Fibroblast of skin of right quadriceps (primary cell): ENCODE measurements around the gene TRAF4.
"Not testable (repeated sequence)": the region's sequence is repeated elsewhere in the genome, so short reads cannot be mapped to it uniquely, and the experiment has no call there.

Source experiments
- DNase-seq: peaks from one replicate; pipeline ENCODE4 v3.0.0-alpha.2; 2013

The TRAF4 gene

DNA sequence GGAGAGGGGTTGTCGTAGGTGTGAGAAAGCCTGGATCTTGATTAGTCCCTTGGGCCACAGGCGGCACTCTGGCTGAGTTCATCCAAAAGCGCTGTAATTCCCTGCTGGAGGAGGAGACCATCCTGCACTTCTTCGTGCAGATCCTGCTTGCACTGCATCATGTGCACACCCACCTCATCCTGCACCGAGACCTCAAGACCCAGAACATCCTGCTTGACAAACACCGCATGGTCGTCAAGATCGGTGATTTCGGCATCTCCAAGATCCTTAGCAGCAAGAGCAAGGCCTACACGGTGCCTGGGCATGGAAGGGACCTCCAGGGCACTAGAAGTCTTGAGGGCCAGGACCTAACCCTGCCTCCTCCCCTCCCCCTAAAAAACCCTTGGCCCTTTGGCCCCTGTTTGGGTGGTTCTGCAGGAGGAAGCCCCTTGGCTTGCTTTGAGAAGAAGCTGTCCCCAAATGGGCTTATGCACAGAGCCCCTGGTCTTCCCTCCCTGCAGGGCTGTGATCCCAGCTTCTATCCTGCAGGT is 9.0 kb upstream of the TRAF4 start:
- no peak for DNase-seq

DNA sequence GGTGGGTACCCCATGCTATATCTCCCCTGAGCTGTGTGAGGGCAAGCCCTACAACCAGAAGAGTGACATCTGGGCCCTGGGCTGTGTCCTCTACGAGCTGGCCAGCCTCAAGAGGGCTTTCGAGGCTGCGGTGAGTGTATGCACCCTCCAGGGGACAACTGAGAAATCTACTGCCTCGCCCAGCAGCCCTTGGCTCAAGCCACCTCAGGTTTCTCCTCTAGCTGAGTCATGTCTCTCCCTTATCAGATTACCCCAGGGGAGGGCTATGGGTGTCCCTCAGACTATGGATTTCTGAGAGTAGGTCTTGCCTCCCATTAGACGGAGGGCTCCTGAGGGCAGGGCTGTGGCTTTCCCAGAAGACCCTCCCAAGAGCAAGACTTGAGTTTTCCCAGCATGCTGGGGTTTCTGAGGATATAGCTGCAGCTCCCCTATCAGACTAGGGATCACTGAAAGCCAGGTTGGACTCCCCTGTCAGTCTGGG is 8.5 kb upstream of the TRAF4 start:
- no peak for DNase-seq

DNA sequence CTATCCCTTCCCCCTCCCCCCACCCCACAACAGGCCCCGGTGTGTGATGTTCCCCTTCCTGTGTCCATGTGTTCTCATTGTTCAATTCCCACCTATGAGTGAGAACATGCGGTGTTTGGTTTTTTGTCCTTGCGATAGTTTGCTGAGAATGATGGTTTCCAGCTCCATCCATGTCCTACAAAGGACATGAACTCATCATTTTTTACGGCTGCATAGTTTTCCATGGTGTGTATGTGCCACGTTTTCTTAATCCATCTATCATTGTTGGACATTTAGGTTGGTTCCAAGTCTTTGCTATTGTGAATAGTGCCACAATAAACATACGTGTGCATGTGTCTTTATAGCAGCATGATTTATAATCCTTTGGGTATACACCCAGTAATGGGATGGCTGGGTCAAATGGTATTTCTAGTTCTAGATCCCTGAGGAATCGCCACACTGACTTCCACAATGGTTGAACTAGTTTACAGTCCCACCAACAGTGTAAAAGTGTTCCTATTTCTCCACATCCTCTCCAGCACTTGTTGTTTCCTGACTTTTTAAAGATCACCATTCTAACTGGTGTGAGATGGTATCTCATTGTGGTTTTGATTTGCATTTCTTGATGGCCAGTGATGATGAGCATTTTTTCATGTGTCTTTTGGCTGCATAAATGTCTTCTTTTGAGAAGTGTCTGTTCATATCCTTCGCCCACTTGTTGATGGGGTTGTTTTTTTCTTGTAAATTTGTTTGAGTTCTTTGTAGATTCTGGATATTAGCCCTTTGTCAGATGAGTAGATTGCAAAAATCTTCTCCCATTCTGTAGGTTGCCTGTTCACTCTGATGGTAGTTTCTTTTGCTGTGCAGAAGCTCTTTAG is 7.7 kb upstream of the TRAF4 start:
- DNase-seq, result not testable (repeated sequence)

DNA sequence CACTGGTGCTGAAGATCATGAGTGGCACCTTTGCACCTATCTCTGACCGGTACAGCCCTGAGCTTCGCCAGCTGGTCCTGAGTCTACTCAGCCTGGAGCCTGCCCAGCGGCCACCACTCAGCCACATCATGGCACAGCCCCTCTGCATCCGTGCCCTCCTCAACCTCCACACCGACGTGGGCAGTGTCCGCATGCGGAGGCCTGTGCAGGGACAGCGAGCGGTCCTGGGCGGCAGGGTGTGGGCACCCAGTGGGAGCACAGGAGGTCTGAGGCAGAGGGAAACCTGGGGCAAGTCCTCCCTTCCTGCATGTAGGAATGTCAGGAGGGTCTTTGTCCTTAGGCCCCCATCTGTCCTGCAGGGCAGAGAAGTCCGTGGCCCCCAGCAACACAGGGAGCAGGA is 6.5 kb upstream of the TRAF4 start:
- DNase-seq, result no peak

DNA sequence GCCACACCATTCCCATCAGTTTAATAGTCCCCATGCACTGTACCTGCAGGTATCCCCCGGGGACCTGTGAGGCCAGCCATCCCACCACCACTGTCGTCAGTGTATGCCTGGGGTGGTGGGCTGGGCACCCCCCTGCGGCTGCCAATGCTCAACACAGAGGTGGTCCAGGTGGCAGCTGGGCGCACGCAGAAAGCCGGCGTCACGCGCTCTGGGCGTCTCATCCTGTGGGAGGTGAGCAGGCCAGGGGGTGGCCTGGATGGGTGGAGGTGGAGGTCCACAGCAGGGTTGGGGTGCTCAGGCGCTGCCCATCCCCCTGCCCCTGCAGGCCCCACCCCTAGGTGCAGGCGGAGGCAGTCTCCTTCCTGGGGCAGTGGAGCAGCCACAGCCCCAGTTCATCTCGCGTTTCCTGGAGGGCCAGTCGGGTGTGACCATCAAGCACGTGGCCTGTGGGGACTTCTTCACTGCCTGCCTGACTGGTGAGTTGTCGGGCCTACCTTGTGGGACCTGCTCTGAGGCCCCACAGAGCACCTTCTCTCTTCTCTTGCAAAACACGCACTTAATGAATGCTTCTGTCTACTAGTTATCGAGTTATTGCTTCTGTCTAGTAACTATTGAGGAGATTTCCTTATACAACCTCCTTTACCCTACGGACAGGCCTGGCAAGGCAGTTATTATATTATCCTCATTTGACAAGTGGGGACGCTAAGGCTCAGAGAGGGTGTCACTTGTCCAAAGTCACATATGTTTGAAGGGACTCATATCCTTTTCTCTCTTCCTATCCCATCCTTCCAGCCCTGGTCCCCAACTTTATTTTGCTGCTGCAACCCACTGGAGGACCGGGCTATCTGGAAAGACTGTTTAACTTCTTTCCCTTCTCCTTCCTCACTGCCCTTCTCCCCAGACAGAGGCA is 5.8 kb upstream of the TRAF4 start:
- no peak for DNase-seq

DNA sequence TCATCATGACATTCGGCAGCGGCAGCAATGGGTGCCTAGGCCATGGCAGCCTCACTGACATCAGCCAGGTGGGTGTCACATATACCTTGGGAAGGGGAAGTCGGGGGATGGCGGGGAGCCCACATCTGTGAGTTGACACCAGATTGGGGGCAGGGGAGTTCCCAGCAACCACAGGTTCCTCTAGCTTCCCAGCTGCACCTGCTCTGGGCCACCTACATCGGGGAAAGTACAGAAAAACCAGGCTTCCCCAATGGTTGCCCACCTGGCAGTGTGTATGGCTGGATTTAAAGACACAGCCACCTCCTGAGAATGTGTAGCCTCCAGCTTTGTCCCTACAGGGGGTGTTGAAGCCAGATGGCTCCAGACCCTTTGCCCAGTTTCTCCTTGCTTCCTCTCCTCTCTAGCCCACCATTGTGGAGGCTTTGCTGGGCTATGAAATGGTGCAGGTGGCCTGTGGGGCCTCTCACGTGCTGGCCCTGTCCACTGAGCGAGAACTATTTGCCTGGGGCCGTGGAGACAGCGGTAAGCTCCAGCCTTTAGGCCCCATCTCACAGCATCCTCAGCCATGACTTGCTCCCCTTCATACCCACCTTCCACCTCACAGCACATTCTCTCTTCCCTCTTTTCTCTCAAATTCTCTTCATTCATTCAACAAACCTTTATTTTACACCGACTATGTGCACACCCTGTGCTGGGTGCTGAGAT is 5.0 kb upstream of the TRAF4 start:
- DNase-seq, result no peak

DNA sequence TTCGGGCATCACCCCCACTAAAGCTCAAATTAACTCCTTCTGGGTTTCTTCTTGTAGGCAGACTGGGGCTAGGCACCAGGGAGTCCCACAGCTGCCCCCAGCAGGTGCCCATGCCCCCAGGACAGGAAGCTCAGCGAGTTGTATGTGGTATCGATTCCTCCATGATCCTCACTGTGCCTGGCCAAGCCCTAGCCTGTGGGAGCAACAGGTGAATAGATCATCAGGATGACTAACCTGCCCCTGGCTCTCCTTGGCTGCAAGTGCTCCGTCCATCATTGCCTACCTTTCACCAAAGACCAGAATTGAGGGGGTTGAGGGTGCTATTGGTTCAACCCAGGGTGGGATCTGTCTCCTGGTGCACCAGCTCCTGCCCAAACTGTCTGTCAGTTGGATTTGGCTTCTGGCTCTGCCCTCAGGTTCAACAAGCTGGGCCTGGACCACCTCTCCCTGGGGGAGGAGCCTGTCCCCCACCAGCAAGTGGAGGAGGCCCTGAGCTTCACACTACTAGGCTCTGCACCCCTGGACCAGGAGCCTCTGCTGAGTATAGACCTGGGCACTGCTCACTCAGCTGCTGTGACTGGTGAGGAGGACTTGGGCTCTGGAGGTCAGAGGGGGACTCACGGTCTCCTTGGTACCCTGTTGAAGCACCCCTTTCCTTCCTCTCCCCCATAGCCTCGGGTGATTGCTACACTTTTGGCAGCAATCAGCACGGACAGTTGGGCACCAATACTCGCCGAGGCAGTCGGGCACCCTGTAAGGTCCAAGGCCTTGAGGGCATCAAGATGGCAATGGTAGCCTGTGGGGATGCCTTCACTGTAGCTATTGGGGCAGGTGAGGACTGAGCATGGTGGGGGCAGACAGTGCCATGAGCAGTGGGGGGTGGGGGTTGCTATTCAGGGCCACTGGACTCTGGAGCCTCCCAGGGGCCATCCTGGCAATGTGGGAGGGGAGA is 3.1 kb upstream of the TRAF4 start:
- no peak for DNase-seq

DNA sequence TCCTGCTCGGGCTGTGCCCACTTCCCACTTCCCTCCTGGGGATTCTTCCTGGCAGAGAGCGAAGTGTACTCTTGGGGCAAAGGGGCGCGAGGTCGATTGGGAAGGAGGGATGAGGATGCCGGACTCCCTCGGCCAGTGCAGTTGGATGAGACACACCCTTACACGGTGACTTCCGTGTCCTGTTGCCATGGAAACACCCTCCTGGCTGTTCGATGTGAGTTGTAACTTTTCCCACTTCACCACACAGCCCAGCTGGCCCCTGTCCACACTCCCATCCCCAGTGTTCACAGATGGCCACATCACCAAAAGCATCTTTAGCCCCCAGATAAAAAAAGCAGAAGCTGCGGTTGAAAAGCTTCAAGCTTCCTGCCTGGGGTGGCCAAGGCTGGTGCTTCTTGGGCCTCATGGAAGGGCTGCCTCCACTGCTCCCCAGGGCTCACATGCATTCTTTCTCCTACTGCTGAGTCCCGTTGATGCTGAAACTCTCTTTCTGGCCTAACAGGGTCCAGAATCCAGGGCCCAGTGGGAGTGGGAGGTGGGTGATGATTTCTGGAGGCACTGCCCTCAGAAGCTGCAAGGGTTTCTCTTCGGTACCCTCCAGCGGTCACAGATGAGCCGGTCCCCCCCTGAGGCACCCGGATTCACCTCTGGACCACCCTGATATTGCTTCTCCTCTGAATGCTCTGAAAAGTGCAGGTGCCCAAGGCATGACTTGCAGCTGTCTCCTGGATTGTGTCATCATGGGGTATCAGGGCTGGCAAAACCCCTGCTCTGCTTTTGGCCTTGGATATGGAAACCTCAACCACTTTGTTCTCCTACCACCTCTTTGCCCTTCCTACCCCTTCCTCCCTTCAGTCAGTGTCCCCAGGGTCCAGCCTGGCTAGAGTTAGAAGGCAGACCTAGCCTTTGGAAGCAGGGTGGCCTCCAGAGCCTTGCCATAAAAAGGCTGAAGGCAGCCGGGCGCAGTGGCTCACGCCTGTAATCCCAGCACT is 2.2 kb upstream of the TRAF4 start:
- DNase-seq, result no peak

DNA sequence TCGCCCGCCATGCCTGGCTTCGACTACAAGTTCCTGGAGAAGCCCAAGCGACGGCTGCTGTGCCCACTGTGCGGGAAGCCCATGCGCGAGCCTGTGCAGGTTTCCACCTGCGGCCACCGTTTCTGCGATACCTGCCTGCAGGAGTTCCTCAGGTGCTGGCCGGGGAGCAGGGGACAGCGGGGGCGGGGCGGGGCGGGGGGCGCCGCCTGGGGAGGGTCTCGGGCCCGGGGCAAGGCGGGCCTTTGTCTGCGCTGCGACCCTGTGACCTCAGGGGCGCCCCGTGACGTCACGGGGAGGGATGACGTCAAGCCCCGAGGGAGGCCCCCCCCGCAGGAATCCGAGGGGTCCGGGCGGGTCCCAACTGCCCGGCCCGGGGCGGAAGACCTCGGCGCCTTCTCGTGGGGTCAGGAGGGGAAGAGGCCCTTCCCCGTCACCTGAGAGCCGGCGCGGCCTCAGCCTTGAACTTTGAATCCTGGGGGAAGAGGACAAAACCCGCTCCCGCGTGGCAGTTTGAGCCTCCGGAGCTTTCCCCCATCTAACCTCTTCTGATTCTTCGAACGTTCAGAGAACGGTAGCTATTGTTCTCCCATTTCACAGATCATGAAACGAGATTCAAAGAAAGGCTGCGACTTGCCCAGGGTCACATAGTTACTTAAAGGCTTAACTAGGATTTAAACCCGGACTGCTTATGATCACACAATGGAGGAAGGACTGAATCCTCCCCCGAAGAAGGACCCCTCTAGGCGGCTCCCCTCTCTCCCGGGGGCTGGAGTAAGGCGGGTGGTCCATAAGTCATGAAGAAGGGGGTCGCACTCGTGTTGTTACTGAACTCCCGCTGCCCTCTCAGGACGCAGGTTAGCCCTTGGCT is 527 bp downstream of the TRAF4 start:
- peak; percentile 62 for DNase-seq

DNA sequence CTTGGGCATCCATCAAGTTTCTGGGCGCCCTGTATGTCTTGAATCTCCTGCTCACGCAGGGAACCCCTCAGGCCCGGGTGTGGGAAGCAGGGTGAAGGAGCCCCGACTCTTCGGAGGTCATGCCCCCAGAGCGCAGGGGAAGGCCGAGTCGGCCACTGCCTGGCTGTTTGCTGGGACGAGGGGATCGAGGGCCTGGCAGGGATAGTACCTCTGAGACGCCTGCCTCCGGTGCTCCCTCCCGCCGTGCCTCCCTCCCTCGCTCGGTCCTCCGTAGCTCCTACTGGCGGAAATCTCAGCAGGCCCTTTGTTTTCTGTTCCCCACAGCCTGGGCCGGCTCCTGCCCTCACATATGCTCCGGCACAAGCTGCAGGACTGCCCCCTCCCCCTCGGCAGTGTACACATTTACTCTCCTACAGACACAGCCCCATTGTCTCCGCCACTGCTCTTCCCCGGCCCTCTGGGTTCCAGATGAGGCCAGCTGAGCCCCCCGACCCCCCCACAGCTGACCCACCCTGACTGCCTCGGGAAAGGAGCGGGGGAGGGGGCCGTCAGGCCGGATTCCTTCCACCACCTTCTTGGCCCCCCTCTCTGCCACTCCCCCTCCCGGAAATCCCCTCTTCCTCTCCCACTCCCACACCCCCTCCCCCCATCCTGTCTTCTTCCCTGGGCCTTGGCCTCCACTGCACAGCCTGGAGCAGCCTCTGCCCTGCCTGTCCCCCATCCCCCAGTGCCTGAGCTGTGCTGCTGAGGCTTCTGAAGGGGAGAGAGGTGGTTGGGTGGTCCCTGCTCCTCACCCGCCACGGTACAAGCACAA is 1.4 kb downstream of the TRAF4 start:
- DNase-seq, result peak; percentile 58

DNA sequence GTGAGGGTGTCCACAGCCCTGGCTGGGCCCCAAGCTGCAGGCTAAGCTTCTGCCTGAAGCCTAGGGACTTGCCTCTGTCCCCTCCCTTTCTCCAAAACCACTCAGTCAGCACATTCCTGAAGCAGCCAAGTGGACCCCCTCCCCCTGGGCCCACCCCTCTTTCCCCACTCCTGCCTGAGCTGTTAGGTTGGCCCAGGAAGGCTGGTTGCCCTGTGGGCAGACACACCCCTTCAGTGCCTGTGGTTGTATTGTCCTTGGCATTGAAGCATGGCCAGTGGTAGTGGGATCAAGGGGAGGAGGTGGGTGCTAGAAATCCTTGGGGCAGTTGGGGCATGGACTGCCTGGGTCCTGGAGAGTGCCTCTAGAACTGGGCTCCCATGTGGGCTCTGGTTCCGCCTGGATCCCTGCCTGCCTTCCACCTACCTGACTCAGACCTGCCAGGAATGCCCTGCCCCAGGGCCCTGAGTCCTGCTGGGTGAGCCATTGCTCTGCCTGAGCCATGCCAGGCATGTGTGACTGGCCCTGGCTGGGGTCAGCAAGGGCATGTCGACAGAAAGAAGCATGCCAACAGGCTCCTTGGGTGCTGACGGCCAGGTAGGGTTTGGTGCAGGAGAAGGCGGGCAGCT is 2.1 kb downstream of the TRAF4 start:
- no peak for DNase-seq

DNA sequence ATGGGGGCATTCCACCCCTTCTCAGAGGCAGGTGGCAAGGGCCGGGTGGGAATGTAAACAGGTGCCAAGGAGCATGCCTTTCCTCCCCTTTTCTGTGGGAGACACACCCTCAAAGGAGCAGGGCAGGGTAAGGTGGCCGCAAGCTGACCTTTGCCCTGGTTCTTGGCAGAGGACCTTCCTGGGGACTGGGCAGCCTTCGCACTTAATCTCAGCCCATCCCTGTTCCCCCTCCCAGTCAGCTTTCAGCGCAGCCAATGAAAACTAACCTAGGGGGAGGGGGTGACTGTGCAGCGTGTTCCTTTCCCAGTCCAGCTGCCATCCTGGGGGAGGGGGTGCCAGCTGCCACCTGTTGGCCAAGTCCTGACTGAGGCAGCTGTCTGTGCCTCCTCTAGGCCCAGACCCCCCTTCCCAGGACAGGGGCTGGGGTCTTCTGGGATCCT is 2.8 kb downstream of the TRAF4 start:
- DNase-seq, result no peak

DNA sequence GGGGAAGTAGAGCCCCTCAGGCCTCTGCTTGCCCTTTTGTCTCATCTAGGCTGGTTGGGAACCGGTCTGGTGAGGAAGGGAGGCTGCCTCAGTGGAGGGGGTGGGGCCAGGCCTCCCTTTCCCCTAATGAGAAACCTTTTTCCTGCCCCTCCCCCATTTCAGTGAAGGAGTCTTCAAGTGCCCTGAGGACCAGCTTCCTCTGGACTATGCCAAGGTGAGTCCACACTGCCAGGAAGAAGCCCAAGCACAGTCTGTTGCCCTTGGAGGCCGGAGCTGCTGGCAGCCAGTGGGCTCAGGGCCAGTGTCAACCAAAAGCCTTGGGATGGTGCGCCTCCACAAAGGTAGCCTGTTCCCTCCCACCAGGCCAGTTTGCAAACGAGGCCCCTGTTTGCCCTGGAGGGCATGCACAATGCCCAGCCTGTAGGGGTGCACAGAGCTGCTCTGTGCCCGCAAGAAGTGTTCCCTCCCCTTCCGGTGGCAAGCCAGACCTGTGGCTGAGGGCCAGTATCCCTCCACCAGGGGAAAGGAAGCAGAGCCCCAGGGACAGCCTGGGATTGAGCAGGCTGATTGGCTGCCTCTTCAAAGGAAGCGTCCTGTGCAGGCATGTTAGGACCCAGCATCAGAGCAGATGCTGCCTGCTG is 3.4 kb downstream of the TRAF4 start:
- no peak for DNase-seq

DNA sequence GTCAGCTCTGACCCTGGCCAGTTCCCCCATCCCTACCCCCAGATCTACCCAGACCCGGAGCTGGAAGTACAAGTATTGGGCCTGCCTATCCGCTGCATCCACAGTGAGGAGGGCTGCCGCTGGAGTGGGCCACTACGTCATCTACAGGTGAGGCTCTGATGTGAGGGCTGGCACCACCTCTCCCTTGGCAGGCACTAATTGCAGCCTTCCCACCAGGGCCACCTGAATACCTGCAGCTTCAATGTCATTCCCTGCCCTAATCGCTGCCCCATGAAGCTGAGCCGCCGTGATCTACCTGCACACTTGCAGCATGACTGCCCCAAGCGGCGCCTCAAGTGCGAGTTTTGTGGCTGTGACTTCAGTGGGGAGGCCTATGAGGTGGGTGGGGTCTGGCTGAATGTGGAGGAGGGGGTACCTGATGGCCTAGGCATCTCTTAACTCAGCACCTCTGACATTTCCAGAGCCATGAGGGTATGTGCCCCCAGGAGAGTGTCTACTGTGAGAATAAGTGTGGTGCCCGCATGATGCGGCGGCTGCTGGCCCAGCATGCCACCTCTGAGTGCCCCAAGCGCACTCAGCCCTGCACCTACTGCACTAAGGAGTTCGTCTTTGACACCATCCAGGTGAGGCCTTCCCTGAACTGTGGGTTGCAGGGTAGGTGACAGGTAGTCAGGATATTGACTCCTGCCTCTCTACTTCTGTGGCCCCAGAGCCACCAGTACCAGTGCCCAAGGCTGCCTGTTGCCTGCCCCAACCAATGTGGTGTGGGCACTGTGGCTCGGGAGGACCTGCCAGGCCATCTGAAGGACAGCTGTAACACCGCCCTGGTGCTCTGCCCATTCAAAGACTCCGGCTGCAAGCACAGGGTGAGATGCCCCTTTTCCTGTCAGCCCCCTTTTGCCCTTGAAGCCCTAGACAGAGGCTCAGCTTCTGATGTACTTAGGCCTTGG is 4.3 kb downstream of the TRAF4 start:
- no peak for DNase-seq

DNA sequence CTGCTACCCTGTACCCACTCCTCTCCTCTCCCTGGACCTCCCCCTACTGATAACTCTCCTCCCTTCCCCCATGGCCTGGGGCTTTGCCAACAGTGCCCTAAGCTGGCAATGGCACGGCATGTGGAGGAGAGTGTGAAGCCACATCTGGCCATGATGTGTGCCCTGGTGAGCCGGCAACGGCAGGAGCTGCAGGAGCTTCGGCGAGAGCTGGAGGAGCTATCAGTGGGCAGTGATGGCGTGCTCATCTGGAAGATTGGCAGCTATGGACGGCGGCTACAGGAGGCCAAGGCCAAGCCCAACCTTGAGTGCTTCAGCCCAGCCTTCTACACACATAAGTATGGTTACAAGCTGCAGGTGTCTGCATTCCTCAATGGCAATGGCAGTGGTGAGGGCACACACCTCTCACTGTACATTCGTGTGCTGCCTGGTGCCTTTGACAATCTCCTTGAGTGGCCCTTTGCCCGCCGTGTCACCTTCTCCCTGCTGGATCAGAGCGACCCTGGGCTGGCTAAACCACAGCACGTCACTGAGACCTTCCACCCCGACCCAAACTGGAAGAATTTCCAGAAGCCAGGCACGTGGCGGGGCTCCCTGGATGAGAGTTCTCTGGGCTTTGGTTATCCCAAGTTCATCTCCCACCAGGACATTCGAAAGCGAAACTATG is 5.2 kb downstream of the TRAF4 start:
- no peak for DNase-seq
